Measurements from ENCODE around the gene PLXNB2.

DNA sequence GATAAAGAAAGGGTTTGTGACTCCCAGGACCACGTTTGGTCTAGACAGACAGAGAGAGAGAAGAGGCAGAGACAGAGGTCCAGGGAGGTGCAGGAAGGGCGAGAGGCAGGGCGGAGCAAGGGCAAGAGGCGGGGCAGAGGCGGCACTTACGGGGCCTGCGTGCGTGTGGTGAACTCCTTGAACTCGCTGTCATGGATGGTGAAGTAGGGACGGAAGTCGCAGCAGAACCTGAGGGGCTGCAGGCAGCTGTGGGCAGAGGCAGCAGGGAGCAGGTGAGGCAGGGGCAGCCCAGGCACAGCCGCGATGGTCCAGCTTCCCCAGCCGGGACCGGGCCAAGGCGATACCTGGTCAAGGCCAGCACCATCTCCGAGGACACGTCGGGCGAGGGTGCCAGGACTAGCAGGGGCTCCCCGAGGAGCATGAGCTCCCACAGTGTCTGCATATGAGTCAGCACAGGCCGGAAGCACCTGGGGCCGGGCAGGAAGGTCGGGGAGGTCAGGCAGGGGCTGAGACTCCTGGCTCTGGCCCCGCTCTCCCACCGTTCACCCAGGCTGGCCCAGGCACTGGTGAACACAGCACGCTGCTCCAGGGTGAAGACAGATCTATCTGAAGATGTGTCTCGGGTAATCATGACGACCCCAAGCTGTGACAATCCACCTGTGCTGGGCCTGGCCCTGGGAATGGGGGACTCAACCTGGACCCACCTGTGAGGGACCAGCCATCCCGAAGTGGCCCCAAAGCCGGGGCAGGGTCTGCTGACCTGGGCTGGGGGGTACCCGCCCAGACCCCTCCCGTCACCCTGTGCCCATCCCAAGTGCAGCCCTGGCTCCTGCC lies 7.2 kb upstream of the PLXNB2 start:
- TF ChIP-seq, protein P1, sequence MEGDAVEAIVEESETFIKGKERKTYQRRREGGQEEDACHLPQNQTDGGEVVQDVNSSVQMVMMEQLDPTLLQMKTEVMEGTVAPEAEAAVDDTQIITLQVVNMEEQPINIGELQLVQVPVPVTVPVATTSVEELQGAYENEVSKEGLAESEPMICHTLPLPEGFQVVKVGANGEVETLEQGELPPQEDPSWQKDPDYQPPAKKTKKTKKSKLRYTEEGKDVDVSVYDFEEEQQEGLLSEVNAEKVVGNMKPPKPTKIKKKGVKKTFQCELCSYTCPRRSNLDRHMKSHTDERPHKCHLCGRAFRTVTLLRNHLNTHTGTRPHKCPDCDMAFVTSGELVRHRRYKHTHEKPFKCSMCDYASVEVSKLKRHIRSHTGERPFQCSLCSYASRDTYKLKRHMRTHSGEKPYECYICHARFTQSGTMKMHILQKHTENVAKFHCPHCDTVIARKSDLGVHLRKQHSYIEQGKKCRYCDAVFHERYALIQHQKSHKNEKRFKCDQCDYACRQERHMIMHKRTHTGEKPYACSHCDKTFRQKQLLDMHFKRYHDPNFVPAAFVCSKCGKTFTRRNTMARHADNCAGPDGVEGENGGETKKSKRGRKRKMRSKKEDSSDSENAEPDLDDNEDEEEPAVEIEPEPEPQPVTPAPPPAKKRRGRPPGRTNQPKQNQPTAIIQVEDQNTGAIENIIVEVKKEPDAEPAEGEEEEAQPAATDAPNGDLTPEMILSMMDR (IDR thresholded peaks at IDR 0.05; ENCODE audit: borderline replicate concordance, extremely low read depth, low read length, poor library complexity, severe bottlenecking), result no peak
- no peak for TF ChIP-seq EZH2 (IDR thresholded peaks at IDR 0.05; ENCODE audit: borderline replicate concordance, low read depth, low read length, severe bottlenecking)

Data from DND-41 (cell line).